ENCODE data around the gene HHLA2.

The HHLA2 gene

GRCh38 chr3:108285176-108285575, 11.2 kb upstream of the HHLA2 start:
- TF ChIP-seq TEAD4 (IDR thresholded peaks at IDR 0.05) (no peak), TCF12 (IDR thresholded peaks at IDR 0.05; ENCODE audit: low read depth) (no peak), RAD21 (IDR thresholded peaks at IDR 0.05; ENCODE audit: low read depth) (no peak), USF1 (IDR thresholded peaks at IDR 0.05) (no peak), FOXM1 (IDR thresholded peaks at IDR 0.05; ENCODE audit: borderline replicate concordance, low read depth) (no peak), NFIC (IDR thresholded peaks at IDR 0.05) (no peak), CEBPB (IDR thresholded peaks at IDR 0.05) (no peak), ZBTB7A (IDR thresholded peaks at IDR 0.05; ENCODE audit: low read depth) (no peak), TAF1 (IDR thresholded peaks at IDR 0.05; ENCODE audit: low read depth) (no peak), EGR1 (IDR thresholded peaks at IDR 0.05) (no peak), YY1 (IDR thresholded peaks at IDR 0.05; ENCODE audit: low read depth) (no peak)
- TF ChIP-seq, protein P1, sequence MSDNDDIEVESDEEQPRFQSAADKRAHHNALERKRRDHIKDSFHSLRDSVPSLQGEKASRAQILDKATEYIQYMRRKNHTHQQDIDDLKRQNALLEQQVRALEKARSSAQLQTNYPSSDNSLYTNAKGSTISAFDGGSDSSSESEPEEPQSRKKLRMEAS (IDR thresholded peaks at IDR 0.05), result no peak
- TF ChIP-seq, protein P2, sequence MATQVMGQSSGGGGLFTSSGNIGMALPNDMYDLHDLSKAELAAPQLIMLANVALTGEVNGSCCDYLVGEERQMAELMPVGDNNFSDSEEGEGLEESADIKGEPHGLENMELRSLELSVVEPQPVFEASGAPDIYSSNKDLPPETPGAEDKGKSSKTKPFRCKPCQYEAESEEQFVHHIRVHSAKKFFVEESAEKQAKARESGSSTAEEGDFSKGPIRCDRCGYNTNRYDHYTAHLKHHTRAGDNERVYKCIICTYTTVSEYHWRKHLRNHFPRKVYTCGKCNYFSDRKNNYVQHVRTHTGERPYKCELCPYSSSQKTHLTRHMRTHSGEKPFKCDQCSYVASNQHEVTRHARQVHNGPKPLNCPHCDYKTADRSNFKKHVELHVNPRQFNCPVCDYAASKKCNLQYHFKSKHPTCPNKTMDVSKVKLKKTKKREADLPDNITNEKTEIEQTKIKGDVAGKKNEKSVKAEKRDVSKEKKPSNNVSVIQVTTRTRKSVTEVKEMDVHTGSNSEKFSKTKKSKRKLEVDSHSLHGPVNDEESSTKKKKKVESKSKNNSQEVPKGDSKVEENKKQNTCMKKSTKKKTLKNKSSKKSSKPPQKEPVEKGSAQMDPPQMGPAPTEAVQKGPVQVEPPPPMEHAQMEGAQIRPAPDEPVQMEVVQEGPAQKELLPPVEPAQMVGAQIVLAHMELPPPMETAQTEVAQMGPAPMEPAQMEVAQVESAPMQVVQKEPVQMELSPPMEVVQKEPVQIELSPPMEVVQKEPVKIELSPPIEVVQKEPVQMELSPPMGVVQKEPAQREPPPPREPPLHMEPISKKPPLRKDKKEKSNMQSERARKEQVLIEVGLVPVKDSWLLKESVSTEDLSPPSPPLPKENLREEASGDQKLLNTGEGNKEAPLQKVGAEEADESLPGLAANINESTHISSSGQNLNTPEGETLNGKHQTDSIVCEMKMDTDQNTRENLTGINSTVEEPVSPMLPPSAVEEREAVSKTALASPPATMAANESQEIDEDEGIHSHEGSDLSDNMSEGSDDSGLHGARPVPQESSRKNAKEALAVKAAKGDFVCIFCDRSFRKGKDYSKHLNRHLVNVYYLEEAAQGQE (IDR thresholded peaks at IDR 0.05; ENCODE audit: low read depth), result no peak

DNA sequence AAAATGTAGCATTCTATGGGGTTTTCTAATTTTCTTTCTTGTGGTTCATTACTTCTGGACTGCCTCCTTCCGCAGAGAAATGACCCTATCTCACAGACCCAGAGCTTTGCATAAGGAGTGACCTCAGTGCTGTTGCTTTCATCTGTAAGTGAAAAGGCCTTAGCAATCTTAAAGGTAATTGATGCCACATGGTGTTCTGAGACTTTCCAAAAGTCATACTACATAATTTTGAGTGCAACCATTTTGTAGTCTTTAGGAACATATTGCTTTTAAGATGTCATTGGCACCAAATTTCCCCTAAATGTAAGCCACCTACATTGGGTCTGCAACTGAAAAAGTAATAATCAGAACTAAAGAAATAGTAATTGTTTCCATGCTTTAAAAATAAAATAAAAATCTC, 9.2 kb upstream of the HHLA2 start:
- no peak for TF ChIP-seq YY1 (IDR thresholded peaks at IDR 0.05; ENCODE audit: low read depth)
- no peak for TF ChIP-seq RAD21 (IDR thresholded peaks at IDR 0.05; ENCODE audit: low read depth)
- no peak for TF ChIP-seq EGR1 (IDR thresholded peaks at IDR 0.05)
- no peak for TF ChIP-seq EP300 (IDR thresholded peaks at IDR 0.05; ENCODE audit: borderline replicate concordance)
- no peak for TF ChIP-seq TCF12 (IDR thresholded peaks at IDR 0.05; ENCODE audit: low read depth)
- TF ChIP-seq TEAD4 (IDR thresholded peaks at IDR 0.05), result no peak
- TF ChIP-seq NFIC (IDR thresholded peaks at IDR 0.05), result no peak

DNA sequence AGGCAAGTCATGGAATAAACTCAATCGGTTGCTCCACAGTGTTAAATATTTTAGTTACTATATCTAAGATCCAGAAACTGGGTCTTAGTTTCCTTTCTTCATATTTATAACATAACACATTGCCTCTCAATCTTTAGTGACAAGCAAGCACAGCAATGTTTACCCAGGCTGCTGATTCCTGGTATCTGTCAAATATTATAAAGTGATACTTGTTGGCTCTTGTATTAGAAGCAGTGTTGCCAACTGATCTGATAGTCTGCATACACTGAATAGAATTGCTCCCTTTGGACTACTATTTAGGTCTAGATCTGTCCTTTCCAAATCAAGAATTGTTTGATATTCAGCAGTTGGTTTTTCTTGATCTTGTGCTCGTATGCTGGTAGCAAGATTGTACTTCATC, 7.2 kb upstream of the HHLA2 start:
- no peak for TF ChIP-seq TEAD4 (IDR thresholded peaks at IDR 0.05)
- no peak for TF ChIP-seq ZBTB7A (IDR thresholded peaks at IDR 0.05; ENCODE audit: low read depth)
- TF ChIP-seq TAF1 (IDR thresholded peaks at IDR 0.05; ENCODE audit: low read depth), result no peak
- TF ChIP-seq, protein P1 (IDR thresholded peaks at IDR 0.05), result no peak
- TF ChIP-seq, protein P2 (IDR thresholded peaks at IDR 0.05; ENCODE audit: low read depth), result no peak
- TF ChIP-seq RAD21 (IDR thresholded peaks at IDR 0.05; ENCODE audit: low read depth), result no peak
- no peak for TF ChIP-seq EGR1 (IDR thresholded peaks at IDR 0.05)
- no peak for TF ChIP-seq USF1 (IDR thresholded peaks at IDR 0.05)
- no peak for TF ChIP-seq FOXM1 (IDR thresholded peaks at IDR 0.05; ENCODE audit: borderline replicate concordance, low read depth)
- no peak for TF ChIP-seq NFIC (IDR thresholded peaks at IDR 0.05)
- no peak for TF ChIP-seq CEBPB (IDR thresholded peaks at IDR 0.05)
- TF ChIP-seq YY1 (IDR thresholded peaks at IDR 0.05; ENCODE audit: low read depth), result no peak
- no peak for TF ChIP-seq EP300 (IDR thresholded peaks at IDR 0.05; ENCODE audit: borderline replicate concordance)
- TF ChIP-seq CREB1 (IDR thresholded peaks at IDR 0.05; ENCODE audit: low read depth), result no peak
- TF ChIP-seq TCF12 (IDR thresholded peaks at IDR 0.05; ENCODE audit: low read depth), result no peak

- TF ChIP-seq USF1 (IDR thresholded peaks at IDR 0.05) (no peak), EGR1 (IDR thresholded peaks at IDR 0.05) (no peak), YY1 (IDR thresholded peaks at IDR 0.05; ENCODE audit: low read depth) (no peak), NFIC (IDR thresholded peaks at IDR 0.05) (no peak)
- TF ChIP-seq, protein P2 (IDR thresholded peaks at IDR 0.05; ENCODE audit: low read depth), result no peak
Observed at GRCh38 chr3:108292450-108292849, 3.9 kb upstream of the HHLA2 start.
